HG03378 (cell line): Measurements from ENCODE around the gene CALHM2.
"Not testable (repeated sequence)": the region's sequence is repeated elsewhere in the genome, so short reads cannot be mapped to it uniquely, and the experiment has no call there.

Experiments used
- ATAC-seq: cut with Tn5 transposase; IDR thresholded peaks from one replicate; pipeline ENCODE4 v1.9.1; 2021; ENCODE audit warnings: mild to moderate bottlenecking, moderate library complexity; ENCODE audit not compliant: unreplicated experiment

CALHM2 gene

DNA sequence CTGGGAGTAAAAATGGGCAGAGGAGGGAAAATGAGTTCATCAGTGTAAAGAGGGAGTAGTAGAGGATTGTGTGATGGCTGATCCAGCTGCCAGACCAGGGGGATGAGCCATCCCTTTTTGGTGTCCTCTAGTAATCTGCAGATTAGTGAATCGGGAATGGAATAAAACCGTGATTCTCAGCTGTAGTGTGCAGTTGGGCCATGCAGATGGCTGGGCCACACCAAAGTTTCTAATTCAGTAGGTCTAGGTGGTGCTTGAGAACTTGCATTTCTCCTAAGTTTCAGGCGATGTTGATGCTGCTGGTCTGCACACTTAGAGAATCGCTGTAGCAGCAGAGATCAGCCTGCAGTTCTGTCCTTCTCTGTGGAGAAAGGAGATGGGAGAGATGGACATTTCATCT is 33.1 kb downstream of the CALHM2 start:
- no peak for ATAC-seq

GRCh38 chr10:103417601-103418000 is 34.6 kb downstream of the CALHM2 start:
- ATAC-seq, result no peak

- ATAC-seq, result not testable (repeated sequence)
Measured at GRCh38 chr10:103417148-103417469, 35.1 kb downstream of the CALHM2 start.

- ATAC-seq, result no peak
Measured at GRCh38 chr10:103416436-103417147, 35.6 kb downstream of the CALHM2 start.

DNA sequence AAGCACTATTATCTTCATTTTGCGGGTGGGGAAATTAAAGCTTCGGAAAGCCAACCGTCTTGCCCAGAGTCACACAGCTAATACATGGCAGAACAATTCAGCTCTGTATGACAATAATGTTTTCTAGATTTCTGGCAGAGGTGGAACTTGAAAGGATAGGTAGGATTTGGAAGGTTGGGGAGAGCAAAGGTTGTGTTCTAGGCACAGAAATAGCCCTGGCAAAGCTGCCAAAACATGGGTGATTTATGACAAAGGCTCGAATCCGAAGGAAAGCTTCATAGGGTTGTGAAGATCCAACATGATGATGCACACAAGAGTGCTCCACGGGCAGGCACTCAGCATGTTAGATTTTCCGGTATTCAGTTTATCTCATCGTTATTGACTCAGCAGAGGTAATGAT is 36.6 kb downstream of the CALHM2 start:
- ATAC-seq, result no peak

DNA sequence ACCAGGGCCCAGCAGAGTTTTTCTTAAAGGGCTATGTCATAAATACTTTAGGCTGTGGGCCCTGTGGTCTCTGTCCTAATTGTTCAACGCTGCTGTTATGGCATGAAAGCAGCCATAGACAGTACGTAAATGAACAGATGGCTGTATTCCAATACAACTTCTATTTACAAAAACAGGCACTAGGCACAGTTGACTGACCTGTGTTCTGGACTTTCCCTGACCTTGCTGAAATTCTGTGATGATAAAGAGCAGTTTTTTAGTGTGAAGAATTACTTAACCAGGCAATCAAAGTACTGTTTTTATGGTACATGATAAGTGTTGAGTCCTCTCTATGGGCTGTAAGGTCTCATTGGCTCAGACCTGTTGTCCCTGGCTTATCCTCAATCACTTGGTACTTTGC is 38.6 kb downstream of the CALHM2 start:
- ATAC-seq, result no peak

DNA sequence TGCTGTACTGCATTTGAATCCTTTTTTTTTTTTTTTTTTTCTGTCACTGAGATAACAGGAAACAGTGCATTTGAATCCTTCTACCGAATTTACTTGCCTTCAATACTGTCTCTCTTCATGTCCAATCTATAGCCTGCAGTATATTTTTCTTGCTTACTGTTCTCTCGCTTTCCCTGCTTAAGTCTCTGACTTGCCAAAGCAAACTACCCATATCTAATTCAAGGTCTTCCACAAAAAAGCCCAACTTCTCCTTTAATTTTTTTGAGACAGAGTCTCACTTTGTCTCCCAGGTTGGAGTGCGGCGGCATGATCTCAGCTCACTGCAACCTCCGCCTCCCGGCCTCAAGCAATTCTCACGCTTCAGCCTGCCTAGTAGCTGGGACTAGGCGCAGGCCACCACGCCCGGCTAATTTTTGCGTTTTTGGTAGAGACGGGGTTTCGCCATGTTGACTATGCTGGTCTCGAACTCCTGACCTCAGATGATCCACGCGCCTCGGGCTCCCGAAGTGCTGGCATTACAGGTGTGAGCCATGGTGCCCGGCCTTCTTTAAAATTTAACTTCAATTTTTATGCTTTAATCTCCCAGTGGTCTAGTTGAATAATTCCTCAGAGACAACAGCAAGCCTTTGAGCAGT is 54.9 kb downstream of the CALHM2 start:
- ATAC-seq, result no peak

DNA sequence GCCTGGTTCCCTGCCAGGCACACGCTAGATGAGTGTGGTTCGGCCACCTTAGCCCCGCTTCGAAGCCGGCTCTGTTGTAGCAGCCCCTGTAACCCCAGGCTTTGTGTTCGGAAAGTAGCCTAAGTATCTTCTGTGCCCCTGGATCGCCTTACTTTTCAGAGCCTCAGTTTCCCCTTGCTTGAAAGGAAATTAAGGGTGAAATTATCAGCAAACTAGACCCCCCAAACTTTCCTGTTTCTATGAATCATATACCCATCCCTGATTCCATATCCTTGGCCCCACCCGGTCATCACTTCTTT is 55.4 kb downstream of the CALHM2 start:
- ATAC-seq, result no peak
